CD4-positive, alpha-beta T cell (primary cell): Measurements from ENCODE around the gene ARSK. TPM values are rescaled to one million over a fixed set of nuclear protein-coding genes. Genes with fewer than 3 reads are reported as not detected.

Source experiments
- ATAC-seq: fragments of 200-7000 bp; cut with Tn5 transposase; one replicate; pipeline ENCODE4 v1.10.0; 2022; ENCODE audit warnings: mild to moderate bottlenecking; ENCODE audit not compliant: poor library complexity
- CTCF ChIA-PET: fragments of 350-600 bp; sonication (Branson Sonifier 250); formaldehyde crosslinking; loops from one replicate; lab custom pipeline; 2021; ENCODE audit warnings: antibody characterized with exemption, inconsistent platforms; lab: Charles Lee
- POLR2A ChIA-PET: fragments of 350-600 bp; sonication (Branson Sonifier 250); formaldehyde crosslinking; loops from one replicate; lab custom pipeline; 2021; ENCODE audit warnings: antibody characterized with exemption, inconsistent platforms; lab: Charles Lee
- DNase-seq, 14 experiments: peaks; one replicate each; pipeline ENCODE4 v3.0.0-alpha.2; 2013 to 2020; ENCODE audit warnings: mixed read lengths in 2 of 14
- H3K27ac ChIP-seq, 2 donors: one replicate each; pipeline versions ENCODE4 v1.5.1 to v1.7.0; 2013; ENCODE audit warnings: low read length in 2 of 2, low read depth in 1 of 2, mild to moderate bottlenecking in 1 of 2
- H3K27me3 ChIP-seq, 2 experiments: 1 replicate in 1 of 2; 2 replicates in 1 of 2; pipeline versions ENCODE4 v1.6.1 to v1.7.0; 2013; ENCODE audit warnings: low read length in 2 of 2, control low read depth in 1 of 2, mild to moderate bottlenecking in 1 of 2, moderate library complexity in 1 of 2; ENCODE audit not compliant: insufficient read depth in 2 of 2, control insufficient read depth in 1 of 2
- H3K36me3 ChIP-seq: one replicate; pipeline ENCODE4 v1.6.1; 2013; ENCODE audit warnings: low read length, control low read depth; ENCODE audit not compliant: insufficient read depth
- H3K4me1 ChIP-seq: one replicate; pipeline ENCODE4 v1.6.1; 2013; ENCODE audit warnings: low read length, control low read depth; ENCODE audit not compliant: insufficient read depth
- H3K4me3 ChIP-seq: one replicate; pipeline ENCODE4 v1.5.1; 2013; ENCODE audit warnings: mild to moderate bottlenecking, low read length, moderate library complexity
- H3K9me3 ChIP-seq, 2 experiments: 1 replicate in 1 of 2; 2 replicates in 1 of 2; pipeline versions ENCODE4 v1.6.1 to v1.7.0; 2013; ENCODE audit warnings: low read length in 2 of 2, mild to moderate bottlenecking in 2 of 2, control low read depth in 1 of 2, moderate library complexity in 1 of 2; ENCODE audit not compliant: control insufficient read depth in 1 of 2, insufficient read depth in 1 of 2
- H3K27ac Mint-ChIP-seq: one replicate; pipeline ENCODE4 v1.8.0; 2020; ENCODE audit warnings: mixed read lengths
- H3K27me3 Mint-ChIP-seq: one replicate; pipeline ENCODE4 v1.8.0; 2021; ENCODE audit warnings: mixed read lengths
- H3K36me3 Mint-ChIP-seq: one replicate; pipeline ENCODE4 v1.8.0; 2021; ENCODE audit warnings: low read depth, mixed read lengths
- H3K4me1 Mint-ChIP-seq: one replicate; pipeline ENCODE4 v1.8.0; 2021; ENCODE audit warnings: low read depth, mixed read lengths
- H3K4me3 Mint-ChIP-seq: one replicate; pipeline ENCODE4 v1.8.0; 2020; ENCODE audit warnings: mild to moderate bottlenecking, mixed read lengths
- H3K9me3 Mint-ChIP-seq: one replicate; pipeline ENCODE4 v1.8.0; 2020; ENCODE audit warnings: mixed read lengths
- CTCF ChIP-seq: fragments of 200-600 bp; IDR thresholded peaks from one replicate; pipeline ENCODE4 v1.8.0; 2022; ENCODE audit warnings: antibody characterized with exemption, mild to moderate bottlenecking
- intact Hi-C, 2 experiments: fragments of 100-400 bp; cut with DNase I in 1 of 2; cut with micrococcal nuclease in 1 of 2; formaldehyde crosslinking; loops; one replicate each; pipeline versions ENCODE4 v1.15.1 to v1.9.0; 2023 to 2025; cut with DNase I, micrococcal nuclease
- total RNA-seq, 174 experiments: library from RNA in 2 of 174; stranded (reverse) in 2 of 174; gene quantifications; one replicate each; pipeline ENCODE4 v1.2.3 and lab custom pipeline; 2021 to 2026

The ARSK gene
- total RNA-seq, 2 experiments from 2014 or later: 2.2 to 2.7 TPM

GRCh38 chr5:95595289-95595931, 40.5 kb downstream of the ARSK start:
- TF ChIP-seq CTCF: no peak
- intact Hi-C loops: no loop called here
- peaks cover 17% of the 10 kb centered on the region for H3K4me1 Mint-ChIP-seq
- Histone ChIP-seq H3K36me3 (no peaks in the 10 kb centered on the region), H3K27me3 (no peaks in the 10 kb centered on the region), H3K27ac (no peak overlapping the region), H3K4me1 (no peaks in the 10 kb centered on the region), H3K4me3 (no peak overlapping the region), H3K9me3 (no peaks in the 10 kb centered on the region)
- ATAC-seq: no peak
- ChIA-PET CTCF (no interaction called here), POLR2A (no interaction called here)
- H3K4me3 Mint-ChIP-seq: no peak overlapping the region
- no peak for DNase-seq
- H3K27ac Mint-ChIP-seq: no peak overlapping the region
- H3K9me3 Mint-ChIP-seq: no peaks in the 10 kb centered on the region
- peaks cover 21% of the 10 kb centered on the region for H3K36me3 Mint-ChIP-seq
- no peaks in the 10 kb centered on the region for H3K27me3 Mint-ChIP-seq

GRCh38 chr5:95599252-95599651, 44.4 kb downstream of the ARSK start:
- Mint-ChIP-seq H3K4me3 (no peak overlapping the region), H3K27me3 (no peaks in the 10 kb centered on the region), H3K9me3 (no peaks in the 10 kb centered on the region), H3K4me1 (no peaks in the 10 kb centered on the region), H3K27ac (no peak overlapping the region), H3K36me3 (peaks cover 46% of the 10 kb centered on the region)
- no peak overlapping the region for H3K27ac ChIP-seq
- intact Hi-C loops: no loop called here
- ChIA-PET CTCF (interaction anchor here (1.0 kb wide), 1 partner anchor 38 kb away, joined by 3 read pairs; no protein-coding TSS in a partner anchor), POLR2A (no interaction called here)
- no peaks in the 10 kb centered on the region for H3K9me3 ChIP-seq
- H3K36me3 ChIP-seq: peaks cover 4% of the 10 kb centered on the region
- TF ChIP-seq CTCF: no peak
- ATAC-seq (no peak), DNase-seq (no peak)
- no peaks in the 10 kb centered on the region for H3K27me3 ChIP-seq
- H3K4me1 ChIP-seq: no peaks in the 10 kb centered on the region
- no peak overlapping the region for H3K4me3 ChIP-seq

- TF ChIP-seq CTCF: no peak
- intact Hi-C loops: no loop called here
- POLR2A ChIA-PET: no interaction called here
- DNase-seq (no peak), ATAC-seq (no peak)
- Mint-ChIP-seq H3K9me3 (no peaks in the 10 kb centered on the region), H3K27me3 (no peaks in the 10 kb centered on the region), H3K4me1 (no peaks in the 10 kb centered on the region), H3K4me3 (no peak overlapping the region), H3K36me3 (peaks cover 38% of the 10 kb centered on the region), H3K27ac (no peak overlapping the region)
- Histone ChIP-seq H3K36me3 (peaks cover 4% of the 10 kb centered on the region), H3K9me3 (no peaks in the 10 kb centered on the region), H3K27me3 (no peaks in the 10 kb centered on the region), H3K4me3 (no peak overlapping the region), H3K27ac (no peak overlapping the region), H3K4me1 (no peaks in the 10 kb centered on the region)
- CTCF ChIA-PET: no interaction called here
Observed at GRCh38 chr5:95600557-95600956, 45.7 kb downstream of the ARSK start.
